GM12892 (cell line): Measurements from ENCODE around the gene SOX6.

ENCODE experiments used
- POLR2A ChIP-seq: IDR thresholded peaks from 2 replicates; pipeline ENCODE4 v1.6.1; 2011; ENCODE audit warnings: low read depth, low read length, control low read depth
- TAF1 ChIP-seq: IDR thresholded peaks from 2 replicates; pipeline ENCODE4 v1.6.1; 2011; ENCODE audit warnings: low read depth, mild to moderate bottlenecking, control low read depth, low read length, borderline replicate concordance

DNA sequence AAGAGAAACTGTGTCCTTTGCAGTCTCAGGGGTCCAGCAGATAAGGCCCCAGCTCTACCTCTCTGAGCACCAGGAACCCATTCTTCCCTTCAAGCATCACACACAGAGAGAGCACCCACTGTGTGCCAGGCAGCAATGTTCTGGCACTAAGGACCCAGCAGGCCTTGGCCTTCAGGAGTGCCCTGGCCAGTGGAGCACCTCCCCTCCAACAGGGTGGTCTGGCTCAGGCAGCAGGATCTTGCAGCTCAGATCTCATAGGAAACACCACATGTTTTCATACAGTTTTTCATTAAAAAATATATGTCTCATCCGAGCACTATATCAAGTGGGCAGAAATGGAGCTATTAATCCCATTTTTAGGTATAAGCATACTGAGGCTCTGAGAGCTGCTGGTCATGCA lies 410.6 kb downstream of the SOX6 start:
- TF ChIP-seq POLR2A (no peak), TAF1 (no peak)
